WTC11 (cell line): ENCODE data around the gene DOCK1. TPM values are rescaled to one million over a fixed set of nuclear protein-coding genes. Genes with fewer than 3 reads are reported as not detected.

Experiments
- ATAC-seq: fragments of 200-7000 bp; cut with Tn5 transposase; 2 replicates; pipeline ENCODE4 v1.10.0; 2021; ENCODE audit warnings: mild to moderate bottlenecking, moderate library complexity
- CTCF ChIA-PET: fragments of 300-600 bp; sonication (Branson Sonifier 250); formaldehyde crosslinking; loops from one replicate; lab custom pipeline; 2021; ENCODE audit warnings: antibody characterized with exemption; lab: Charles Lee
- POLR2A ChIA-PET: fragments of 350-600 bp; sonication (Branson Sonifier 250); formaldehyde crosslinking; loops from one replicate; lab custom pipeline; 2021; ENCODE audit warnings: antibody characterized with exemption; lab: Charles Lee
- DNase-seq: peaks from one replicate; pipeline ENCODE4 v3.0.0; 2021; ENCODE audit warnings: low spot score
- H3K27ac Mint-ChIP-seq: 2 replicates; pipeline ENCODE4 v1.8.0; 2021; ENCODE audit warnings: mixed read lengths
- H3K27me3 Mint-ChIP-seq: 2 replicates; pipeline ENCODE4 v1.8.0; 2021; ENCODE audit warnings: low read depth, mild to moderate bottlenecking, moderate library complexity, mixed read lengths
- H3K36me3 Mint-ChIP-seq: 2 replicates; pipeline ENCODE4 v1.8.0; 2021; ENCODE audit warnings: mixed read lengths
- H3K4me1 Mint-ChIP-seq: 2 replicates; pipeline ENCODE4 v1.8.0; 2022; ENCODE audit warnings: mixed read lengths
- H3K4me3 Mint-ChIP-seq: 2 replicates; pipeline ENCODE4 v1.8.0; 2021; ENCODE audit warnings: mild to moderate bottlenecking, moderate library complexity, mixed read lengths
- H3K9me3 Mint-ChIP-seq: 2 replicates; pipeline ENCODE4 v1.8.0; 2021; ENCODE audit warnings: mixed read lengths
- ATF1 ChIP-seq: sonication (generic); formaldehyde crosslinking; IDR thresholded peaks from 2 replicates; pipeline ENCODE4 v1.8.1; 2023; ENCODE audit warnings: mild to moderate bottlenecking, moderate library complexity, missing genetic modification reagents
- ATF2 ChIP-seq: sonication (generic); formaldehyde crosslinking; IDR thresholded peaks from 2 replicates; pipeline ENCODE4 v1.8.1; 2022; ENCODE audit warnings: low read depth, missing genetic modification reagents, borderline replicate concordance
- ATF3 ChIP-seq: sonication (generic); formaldehyde crosslinking; conservative IDR thresholded peaks from 2 replicates; pipeline ENCODE4 v1.8.1; 2022; ENCODE audit warnings: mild to moderate bottlenecking, missing genetic modification reagents
- EMX1 ChIP-seq: fragments of 250-450 bp; sonication (Bioruptor Pico); IDR thresholded peaks from 2 replicates; pipeline ENCODE4 v1.8.0; 2021; ENCODE audit warnings: mild to moderate bottlenecking
- ESRRA ChIP-seq: sonication (generic); formaldehyde crosslinking; IDR thresholded peaks from 2 replicates; pipeline ENCODE4 v1.8.1; 2022; ENCODE audit warnings: mild to moderate bottlenecking, missing genetic modification reagents, borderline replicate concordance
- ETV6 ChIP-seq: sonication (generic); formaldehyde crosslinking; IDR thresholded peaks from 2 replicates; pipeline ENCODE4 v1.8.1; 2022; ENCODE audit warnings: mild to moderate bottlenecking, missing genetic modification reagents
- FOXJ3 ChIP-seq: sonication (generic); formaldehyde crosslinking; IDR thresholded peaks from 2 replicates; pipeline ENCODE4 v1.9.0; 2021; ENCODE audit warnings: missing genetic modification reagents, mild to moderate bottlenecking, borderline replicate concordance
- GABPB1 ChIP-seq: sonication (generic); formaldehyde crosslinking; IDR thresholded peaks from 2 replicates; pipeline ENCODE4 v1.8.1; 2023; ENCODE audit warnings: mild to moderate bottlenecking, missing genetic modification reagents
- GTF2I ChIP-seq: fragments of 250-450 bp; sonication (Bioruptor Pico); conservative IDR thresholded peaks from 2 replicates; pipeline ENCODE4 v1.4.0; 2021; ENCODE audit warnings: mild to moderate bottlenecking
- HMGA2 ChIP-seq: fragments of 250-450 bp; sonication (Bioruptor Pico); IDR thresholded peaks from 2 replicates; pipeline ENCODE4 v1.4.0; 2021; ENCODE audit warnings: mild to moderate bottlenecking, moderate library complexity
- JUN ChIP-seq: sonication (generic); formaldehyde crosslinking; IDR thresholded peaks from 2 replicates; pipeline ENCODE4 v1.8.0; 2023; ENCODE audit warnings: mild to moderate bottlenecking, missing genetic modification reagents
- KAT7 ChIP-seq: sonication (generic); formaldehyde crosslinking; IDR thresholded peaks from 2 replicates; pipeline ENCODE4 v1.8.1; 2023; ENCODE audit warnings: missing genetic modification reagents, mild to moderate bottlenecking, borderline replicate concordance
- MLX ChIP-seq: sonication (generic); formaldehyde crosslinking; IDR thresholded peaks from 2 replicates; pipeline ENCODE4 v1.8.1; 2023; ENCODE audit warnings: mild to moderate bottlenecking, missing genetic modification reagents, moderate library complexity
- NFATC4 ChIP-seq: fragments of 250-450 bp; sonication (Bioruptor Pico); IDR thresholded peaks from 2 replicates; pipeline ENCODE4 v1.9.0; 2021; ENCODE audit warnings: mild to moderate bottlenecking
- NFE2L1 ChIP-seq: sonication (generic); formaldehyde crosslinking; IDR thresholded peaks from 2 replicates; pipeline ENCODE4 v1.8.1; 2023; ENCODE audit warnings: missing genetic modification reagents
- OVOL2 ChIP-seq: fragments of 250-450 bp; sonication (Bioruptor Pico); IDR thresholded peaks from 2 replicates; pipeline ENCODE4 v1.9.0; 2021; ENCODE audit warnings: mild to moderate bottlenecking, borderline replicate concordance
- SOX15 ChIP-seq: fragments of 250-450 bp; sonication (Bioruptor Pico); IDR thresholded peaks from 2 replicates; pipeline ENCODE4 v1.9.0; 2021; ENCODE audit warnings: mild to moderate bottlenecking
- STAT6 ChIP-seq: sonication (generic); formaldehyde crosslinking; conservative IDR thresholded peaks from 2 replicates; pipeline ENCODE4 v1.8.1; 2023; ENCODE audit warnings: mild to moderate bottlenecking, low read depth, missing genetic modification reagents, moderate library complexity
- TCF7 ChIP-seq: sonication (generic); formaldehyde crosslinking; IDR thresholded peaks from 2 replicates; pipeline ENCODE4 v1.8.0; 2022; ENCODE audit warnings: mild to moderate bottlenecking, low read depth, missing genetic modification reagents, moderate library complexity
- TEAD4 ChIP-seq: sonication (generic); formaldehyde crosslinking; IDR thresholded peaks from 2 replicates; pipeline ENCODE4 v1.8.0; 2022; ENCODE audit warnings: mild to moderate bottlenecking, missing genetic modification reagents
- ZNF232 ChIP-seq: sonication (generic); formaldehyde crosslinking; IDR thresholded peaks from 2 replicates; pipeline ENCODE4 v1.8.0; 2022; ENCODE audit warnings: mild to moderate bottlenecking, missing genetic modification reagents
- ZNF396 ChIP-seq: fragments of 250-450 bp; sonication (Bioruptor Pico); IDR thresholded peaks from 2 replicates; pipeline ENCODE4 v1.8.0; 2021; ENCODE audit warnings: mild to moderate bottlenecking, moderate library complexity, borderline replicate concordance
- ZNF416 ChIP-seq: fragments of 250-450 bp; sonication (Bioruptor Pico); IDR thresholded peaks from 2 replicates; pipeline ENCODE4 v1.9.0; 2021; ENCODE audit warnings: mild to moderate bottlenecking, inconsistent platforms
- total RNA-seq: library from RNA; stranded (reverse); gene quantifications from 3 replicates; pipeline ENCODE4 v1.2.3, GENCODE V29; 2021

The DOCK1 gene
- total RNA-seq, 1 experiment from 2014 or later = 52.1 TPM

GRCh38 chr10:127391875-127392274 is 486.6 kb downstream of the DOCK1 start:
- Mint-ChIP-seq H3K4me1 (peaks cover 21% of the 10 kb centered on the region), H3K4me3 (no peak overlapping the region), H3K27me3 (no peaks in the 10 kb centered on the region), H3K27ac (no peak overlapping the region; the same call in 1 of the 2 replicates), H3K9me3 (no peaks in the 10 kb centered on the region), H3K36me3 (peaks cover 14% of the 10 kb centered on the region)
- TF ChIP-seq GTF2I (no peak), NFATC4 (CRISPR knock-in tag) (no peak), HMGA2 (CRISPR knock-in tag) (no peak), ZNF396 (CRISPR knock-in tag) (no peak), GABPB1 (CRISPR knock-in tag) (no peak), ZNF416 (CRISPR knock-in tag) (no peak), TEAD4 (CRISPR knock-in tag) (no peak), ZNF232 (CRISPR knock-in tag) (no peak)
- no peak for ATAC-seq
- CTCF ChIA-PET = no interaction called here
- POLR2A ChIA-PET = no interaction called here
- DNase-seq = no peak

GRCh38 chr10:127392351-127393235 is 487.4 kb downstream of the DOCK1 start:
- ATAC-seq = no peak
- CTCF ChIA-PET = no interaction called here
- no peak overlapping the region for H3K4me3 Mint-ChIP-seq

More at GRCh38 chr10:127392351-127393235, 487.4 kb downstream of the DOCK1 start:
- DNase-seq = no peak
- H3K36me3 Mint-ChIP-seq = peaks cover 14% of the 10 kb centered on the region
- H3K27ac Mint-ChIP-seq = peak overlapping the region; percentile 7
- H3K4me1 Mint-ChIP-seq = peaks cover 14% of the 10 kb centered on the region
- H3K9me3 Mint-ChIP-seq = no peaks in the 10 kb centered on the region
- POLR2A ChIA-PET = no interaction called here
- no peak for TF ChIP-seq FOXJ3
- no peak for TF ChIP-seq KAT7 (CRISPR knock-in tag)
- TF ChIP-seq MLX = no peak
- TF ChIP-seq ESRRA (CRISPR knock-in tag) = no peak
- TF ChIP-seq OVOL2 (CRISPR knock-in tag) = no peak
- no peak for TF ChIP-seq STAT6 (CRISPR knock-in tag)
- TF ChIP-seq ZNF232 (CRISPR knock-in tag) = no peak
- no peak for TF ChIP-seq JUN (CRISPR knock-in tag)
- no peak for TF ChIP-seq ATF1 (CRISPR knock-in tag)
- no peak for TF ChIP-seq EMX1 (CRISPR knock-in tag)
- TF ChIP-seq SOX15 (CRISPR knock-in tag) = no peak
- TF ChIP-seq TCF7 = no peak
- TF ChIP-seq ATF3 (CRISPR knock-in tag) = no peak
- TF ChIP-seq ATF2 = no peak
- TF ChIP-seq TEAD4 (CRISPR knock-in tag) = no peak
- no peak for TF ChIP-seq GTF2I
- TF ChIP-seq ETV6 = no peak
- TF ChIP-seq NFE2L1 = no peak
- no peaks in the 10 kb centered on the region for H3K27me3 Mint-ChIP-seq
